ENCODE results near the gene TMOD3. TPM values are rescaled to one million over a fixed set of nuclear protein-coding genes. Genes with fewer than 3 reads are reported as not detected.

TMOD3 gene
- total and polyA plus RNA-seq, 2 experiments from 2014 or later = 26.1 to 29.9 TPM

- H3K79me2 ChIP-seq (replicated peaks; ENCODE audit: insufficient read depth) = no peaks in the 10 kb centered on the region
- TF ChIP-seq CTCF (conservative IDR thresholded peaks at IDR 0.05; ENCODE audit: low read depth in 2 of 2) (no peak), REST (IDR thresholded peaks at IDR 0.05; ENCODE audit: unreplicated experiment) (no peak), CREB1 (CRISPR knock-in tag; IDR thresholded peaks at IDR 0.05; ENCODE audit: low read depth) (no peak), POLR2AphosphoS5 (IDR thresholded peaks at IDR 0.05; ENCODE audit: low read depth) (no peak), JUNB (IDR thresholded peaks at IDR 0.05; ENCODE audit: unreplicated experiment) (no peak), EZH2 (IDR thresholded peaks at IDR 0.05; ENCODE audit: low read depth, unreplicated experiment) (no peak), ZNF114 (CRISPR knock-in tag; IDR thresholded peaks at IDR 0.05) (no peak), ZNF331 (CRISPR knock-in tag; IDR thresholded peaks at IDR 0.05; ENCODE audit: low read depth) (no peak), NANOG (IDR thresholded peaks at IDR 0.05; ENCODE audit: borderline replicate concordance) (no peak), EZH2phosphoT487 (IDR thresholded peaks at IDR 0.05; ENCODE audit: unreplicated experiment) (no peak)
- TF ChIP-seq, protein P1, sequence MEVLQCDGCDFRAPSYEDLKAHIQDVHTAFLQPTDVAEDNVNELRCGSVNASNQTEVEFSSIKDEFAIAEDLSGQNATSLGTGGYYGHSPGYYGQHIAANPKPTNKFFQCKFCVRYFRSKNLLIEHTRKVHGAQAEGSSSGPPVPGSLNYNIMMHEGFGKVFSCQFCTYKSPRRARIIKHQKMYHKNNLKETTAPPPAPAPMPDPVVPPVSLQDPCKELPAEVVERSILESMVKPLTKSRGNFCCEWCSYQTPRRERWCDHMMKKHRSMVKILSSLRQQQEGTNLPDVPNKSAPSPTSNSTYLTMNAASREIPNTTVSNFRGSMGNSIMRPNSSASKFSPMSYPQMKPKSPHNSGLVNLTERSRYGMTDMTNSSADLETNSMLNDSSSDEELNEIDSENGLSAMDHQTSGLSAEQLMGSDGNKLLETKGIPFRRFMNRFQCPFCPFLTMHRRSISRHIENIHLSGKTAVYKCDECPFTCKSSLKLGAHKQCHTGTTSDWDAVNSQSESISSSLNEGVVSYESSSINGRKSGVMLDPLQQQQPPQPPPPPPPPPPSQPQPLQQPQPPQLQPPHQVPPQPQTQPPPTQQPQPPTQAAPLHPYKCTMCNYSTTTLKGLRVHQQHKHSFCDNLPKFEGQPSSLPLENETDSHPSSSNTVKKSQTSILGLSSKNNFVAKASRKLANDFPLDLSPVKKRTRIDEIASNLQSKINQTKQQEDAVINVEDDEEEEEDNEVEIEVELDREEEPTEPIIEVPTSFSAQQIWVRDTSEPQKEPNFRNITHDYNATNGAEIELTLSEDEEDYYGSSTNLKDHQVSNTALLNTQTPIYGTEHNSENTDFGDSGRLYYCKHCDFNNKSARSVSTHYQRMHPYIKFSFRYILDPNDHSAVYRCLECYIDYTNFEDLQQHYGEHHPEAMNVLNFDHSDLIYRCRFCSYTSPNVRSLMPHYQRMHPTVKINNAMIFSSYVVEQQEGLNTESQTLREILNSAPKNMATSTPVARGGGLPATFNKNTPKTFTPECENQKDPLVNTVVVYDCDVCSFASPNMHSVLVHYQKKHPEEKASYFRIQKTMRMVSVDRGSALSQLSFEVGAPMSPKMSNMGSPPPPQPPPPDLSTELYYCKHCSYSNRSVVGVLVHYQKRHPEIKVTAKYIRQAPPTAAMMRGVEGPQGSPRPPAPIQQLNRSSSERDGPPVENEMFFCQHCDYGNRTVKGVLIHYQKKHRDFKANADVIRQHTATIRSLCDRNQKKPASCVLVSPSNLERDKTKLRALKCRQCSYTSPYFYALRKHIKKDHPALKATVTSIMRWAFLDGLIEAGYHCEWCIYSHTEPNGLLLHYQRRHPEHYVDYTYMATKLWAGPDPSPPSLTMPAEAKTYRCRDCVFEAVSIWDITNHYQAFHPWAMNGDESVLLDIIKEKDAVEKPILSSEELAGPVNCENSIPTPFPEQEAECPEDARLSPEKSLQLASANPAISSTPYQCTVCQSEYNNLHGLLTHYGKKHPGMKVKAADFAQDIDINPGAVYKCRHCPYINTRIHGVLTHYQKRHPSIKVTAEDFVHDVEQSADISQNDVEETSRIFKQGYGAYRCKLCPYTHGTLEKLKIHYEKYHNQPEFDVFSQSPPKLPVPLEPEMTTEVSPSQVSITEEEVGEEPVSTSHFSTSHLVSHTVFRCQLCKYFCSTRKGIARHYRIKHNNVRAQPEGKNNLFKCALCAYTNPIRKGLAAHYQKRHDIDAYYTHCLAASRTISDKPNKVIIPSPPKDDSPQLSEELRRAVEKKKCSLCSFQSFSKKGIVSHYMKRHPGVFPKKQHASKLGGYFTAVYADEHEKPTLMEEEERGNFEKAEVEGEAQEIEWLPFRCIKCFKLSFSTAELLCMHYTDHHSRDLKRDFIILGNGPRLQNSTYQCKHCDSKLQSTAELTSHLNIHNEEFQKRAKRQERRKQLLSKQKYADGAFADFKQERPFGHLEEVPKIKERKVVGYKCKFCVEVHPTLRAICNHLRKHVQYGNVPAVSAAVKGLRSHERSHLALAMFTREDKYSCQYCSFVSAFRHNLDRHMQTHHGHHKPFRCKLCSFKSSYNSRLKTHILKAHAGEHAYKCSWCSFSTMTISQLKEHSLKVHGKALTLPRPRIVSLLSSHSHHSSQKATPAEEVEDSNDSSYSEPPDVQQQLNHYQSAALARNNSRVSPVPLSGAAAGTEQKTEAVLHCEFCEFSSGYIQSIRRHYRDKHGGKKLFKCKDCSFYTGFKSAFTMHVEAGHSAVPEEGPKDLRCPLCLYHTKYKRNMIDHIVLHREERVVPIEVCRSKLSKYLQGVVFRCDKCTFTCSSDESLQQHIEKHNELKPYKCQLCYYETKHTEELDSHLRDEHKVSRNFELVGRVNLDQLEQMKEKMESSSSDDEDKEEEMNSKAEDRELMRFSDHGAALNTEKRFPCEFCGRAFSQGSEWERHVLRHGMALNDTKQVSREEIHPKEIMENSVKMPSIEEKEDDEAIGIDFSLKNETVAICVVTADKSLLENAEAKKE (CRISPR knock-in tag; IDR thresholded peaks at IDR 0.05) = no peak
- TF ChIP-seq, protein P2, sequence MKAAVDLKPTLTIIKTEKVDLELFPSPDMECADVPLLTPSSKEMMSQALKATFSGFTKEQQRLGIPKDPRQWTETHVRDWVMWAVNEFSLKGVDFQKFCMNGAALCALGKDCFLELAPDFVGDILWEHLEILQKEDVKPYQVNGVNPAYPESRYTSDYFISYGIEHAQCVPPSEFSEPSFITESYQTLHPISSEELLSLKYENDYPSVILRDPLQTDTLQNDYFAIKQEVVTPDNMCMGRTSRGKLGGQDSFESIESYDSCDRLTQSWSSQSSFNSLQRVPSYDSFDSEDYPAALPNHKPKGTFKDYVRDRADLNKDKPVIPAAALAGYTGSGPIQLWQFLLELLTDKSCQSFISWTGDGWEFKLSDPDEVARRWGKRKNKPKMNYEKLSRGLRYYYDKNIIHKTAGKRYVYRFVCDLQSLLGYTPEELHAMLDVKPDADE (IDR thresholded peaks at IDR 0.05) = no peak
- H3K27ac Mint-ChIP-seq = no peak overlapping the region
- H3K36me3 ChIP-seq (ENCODE audit: insufficient read depth) = no peaks in the 10 kb centered on the region
- no peak overlapping the region for H3K27ac ChIP-seq (ENCODE audit: low read depth)
- ATAC-seq = no peak
- no peaks in the 10 kb centered on the region for H3K27me3 Mint-ChIP-seq (ENCODE audit: insufficient read depth, low read depth, poor library complexity)
- no peak for DNase-seq (ENCODE audit: low spot score)
- H3K4me1 ChIP-seq (ENCODE audit: insufficient read depth) = no peaks in the 10 kb centered on the region
- peaks cover 5% of the 10 kb centered on the region; the same call in 1 of the 3 replicates for H3K36me3 Mint-ChIP-seq (ENCODE audit: low read depth)
- no peaks in the 10 kb centered on the region for H3K27me3 ChIP-seq (ENCODE audit: insufficient read depth)
- peaks cover 14% of the 10 kb centered on the region for H3K4me1 Mint-ChIP-seq
- H3K4me2 ChIP-seq = no peak overlapping the region
- no peaks in the 10 kb centered on the region for H3K9me2 ChIP-seq (ENCODE audit: insufficient read depth)
- H3F3A ChIP-seq (replicated peaks; ENCODE audit: low read depth) = no peaks in the 10 kb centered on the region
- no peak overlapping the region for H2AFZ ChIP-seq
- H3K9me3 Mint-ChIP-seq = peaks cover 11% of the 10 kb centered on the region
- no peak overlapping the region for H3K4me3 ChIP-seq
- H4K20me1 ChIP-seq (replicated peaks; ENCODE audit: insufficient read depth) = no peaks in the 10 kb centered on the region
- no peak overlapping the region for H3K4me3 Mint-ChIP-seq
These were observed 12.8 kb upstream of the TMOD3 start for GRCh38 chr15:51816611-51817010.

Data from GM23338 (cell line).